HG03460 (cell line): ENCODE results near the gene MRPL37.

Source experiments
- ATAC-seq: cut with Tn5 transposase; IDR thresholded peaks from one replicate; pipeline ENCODE4 v1.9.1; 2021; ENCODE audit not compliant: unreplicated experiment

The MRPL37 gene

GRCh38 chr1:54238353-54239034, 38.5 kb downstream of the MRPL37 start:
- no peak for ATAC-seq

GRCh38 chr1:54239035-54239383, 39.0 kb downstream of the MRPL37 start:
- ATAC-seq: no peak

GRCh38 chr1:54239631-54240031, 39.7 kb downstream of the MRPL37 start:
- no peak for ATAC-seq

- no peak for ATAC-seq
Observed at GRCh38 chr1:54240741-54241335, 40.9 kb downstream of the MRPL37 start.

GRCh38 chr1:54241364-54241763, 41.4 kb downstream of the MRPL37 start:
- ATAC-seq: no peak

- no peak for ATAC-seq
Observed at GRCh38 chr1:54243022-54243421, 43.1 kb downstream of the MRPL37 start.

GRCh38 chr1:54244655-54245054, 44.7 kb downstream of the MRPL37 start:
- ATAC-seq: no peak

- ATAC-seq: no peak
Observed at GRCh38 chr1:54245501-54245900, 45.5 kb downstream of the MRPL37 start.

- ATAC-seq: no peak
Observed at GRCh38 chr1:54246116-54246721, 46.3 kb downstream of the MRPL37 start.

GRCh38 chr1:54247863-54248515, 48.0 kb downstream of the MRPL37 start:
- no peak for ATAC-seq

- ATAC-seq: no peak
Observed at GRCh38 chr1:54248966-54249365, 49.0 kb downstream of the MRPL37 start.

- ATAC-seq: no peak
Observed at GRCh38 chr1:54249819-54250435, 50.0 kb downstream of the MRPL37 start.

- no peak for ATAC-seq
Observed at GRCh38 chr1:54250670-54251069, 50.7 kb downstream of the MRPL37 start.

- no peak for ATAC-seq
Observed at GRCh38 chr1:54252371-54252936, 52.5 kb downstream of the MRPL37 start.

GRCh38 chr1:54253480-54253879, 53.5 kb downstream of the MRPL37 start:
- ATAC-seq: no peak

- ATAC-seq: no peak
Observed at GRCh38 chr1:54254055-54254454, 54.1 kb downstream of the MRPL37 start.

GRCh38 chr1:54255026-54255702, 55.2 kb downstream of the MRPL37 start:
- no peak for ATAC-seq

GRCh38 chr1:54256522-54257345, 56.8 kb downstream of the MRPL37 start:
- ATAC-seq: no peak

- ATAC-seq: no peak
Observed at GRCh38 chr1:54257346-54257620, 57.3 kb downstream of the MRPL37 start.

- ATAC-seq: no peak
Observed at GRCh38 chr1:54257876-54258275, 57.9 kb downstream of the MRPL37 start.
